NB4 (cell line): Measurements from ENCODE around the gene ARVCF.

Source experiments
- CTCF ChIP-seq: IDR thresholded peaks from one replicate; pipeline ENCODE4 v1.5.1; 2012; ENCODE audit warnings: low read depth, low read length
- POLR2A ChIP-seq: IDR thresholded peaks from 2 replicates; pipeline ENCODE4 v1.6.1; 2011; ENCODE audit warnings: mild to moderate bottlenecking; ENCODE audit not compliant: insufficient read length; ENCODE audit errors: extremely low read depth

- TF ChIP-seq POLR2A, result no peak
- no peak for TF ChIP-seq CTCF
These were observed 20.1 kb upstream of the ARVCF start for GRCh38 chr22:20036535-20037392.
